ENCODE results near the gene TEAD1. TPM values are rescaled to one million over a fixed set of nuclear protein-coding genes. Genes with fewer than 3 reads are reported as not detected.

The TEAD1 gene
- total RNA-seq, 1 experiment from 2014 or later: 102 TPM

GRCh38 chr11:12769834-12770345, 95.7 kb downstream of the TEAD1 start:
- Histone ChIP-seq H3K9me3 (ENCODE audit: control insufficient read depth, insufficient read depth, low read depth, low read length) (no peaks in the 10 kb centered on the region), H3K27me3 (ENCODE audit: control insufficient read depth, insufficient read depth, low read length) (no peaks in the 10 kb centered on the region), H3K4me3 (ENCODE audit: low read depth in 2 of 2, low read length in 2 of 2) (no peak overlapping the region), H3K4me1 (ENCODE audit: control insufficient read depth, insufficient read depth, low read length) (peaks cover 15% of the 10 kb centered on the region), H3K27ac (ENCODE audit: low read length) (0 out of 2 replicates have a peak overlapping the region, but pooled peaks have one; percentile 24), H3K36me3 (ENCODE audit: control insufficient read depth, insufficient read depth, low read length) (no peaks in the 10 kb centered on the region)
- ATAC-seq (peak; percentile 61; the same call in 1 of the 2 replicates), DNase-seq (ENCODE audit: low read depth, low spot score) (no peak)
- ChIA-PET CTCF (no interaction called here), POLR2A (no interaction called here)
- no TSS peak for BruUV-seq (replicated peaks)
- in situ Hi-C loops (cut with HindIII; ENCODE audit: low pct_unique_long_range_greater_than_20kb, low sequenced_read_pairs) (no loop called here), intact Hi-C loops (cut with micrococcal nuclease; ENCODE audit: unreplicated experiment) (no loop called here)
- TF ChIP-seq SIN3A (IDR thresholded peaks at IDR 0.05; ENCODE audit: borderline replicate concordance, insufficient read depth, low read depth, low read length) (no peak), POLR2AphosphoS5 (IDR thresholded peaks at IDR 0.05; ENCODE audit: low read depth, low read length) (no peak), REST (IDR thresholded peaks at IDR 0.05; ENCODE audit: insufficient read depth in 1 of 2, low read depth in 2 of 2, low read length in 1 of 2) (no peak)

- Histone ChIP-seq H3K27ac (ENCODE audit: low read length) (no peak overlapping the region), H3K4me3 (ENCODE audit: low read depth in 2 of 2, low read length in 2 of 2) (no peak overlapping the region), H3K4me1 (ENCODE audit: control insufficient read depth, insufficient read depth, low read length) (peaks cover 15% of the 10 kb centered on the region), H3K9me3 (ENCODE audit: control insufficient read depth, insufficient read depth, low read depth, low read length) (no peaks in the 10 kb centered on the region), H3K36me3 (ENCODE audit: control insufficient read depth, insufficient read depth, low read length) (no peaks in the 10 kb centered on the region), H3K27me3 (ENCODE audit: control insufficient read depth, insufficient read depth, low read length) (no peaks in the 10 kb centered on the region)
- CTCF ChIA-PET: no interaction called here
- no peak for ATAC-seq
- intact Hi-C loops (cut with micrococcal nuclease; ENCODE audit: unreplicated experiment): no loop called here
- in situ Hi-C loops (cut with HindIII; ENCODE audit: low pct_unique_long_range_greater_than_20kb, low sequenced_read_pairs): no loop called here
- no peak for DNase-seq (ENCODE audit: low read depth, low spot score)
- POLR2A ChIA-PET: no interaction called here
- no TSS peak for BruUV-seq (replicated peaks)
- TF ChIP-seq SIN3A (IDR thresholded peaks at IDR 0.05; ENCODE audit: borderline replicate concordance, insufficient read depth, low read depth, low read length) (no peak), POLR2AphosphoS5 (IDR thresholded peaks at IDR 0.05; ENCODE audit: low read depth, low read length) (no peak), TCF7L2 (IDR thresholded peaks at IDR 0.05; ENCODE audit: low read depth, low read length) (no peak), REST (IDR thresholded peaks at IDR 0.05; ENCODE audit: insufficient read depth in 1 of 2, low read depth in 2 of 2, low read length in 1 of 2) (no peak), CTCF (IDR thresholded peaks at IDR 0.05) (no peak)
Observed at GRCh38 chr11:12770435-12770834, 96.2 kb downstream of the TEAD1 start.
